Activated CD4-positive, alpha-beta T cell treated with anti-CD3 and anti-CD28 coated beads, Interleukin-2, amount 50 U/mL, for 4 hours (primary cell): ENCODE measurements around the gene ZNF598.

Source experiments
- DNase-seq, 2 experiments: peaks; one replicate each; pipeline ENCODE4 v3.0.0-alpha.2; 2020

Gene ZNF598

DNA sequence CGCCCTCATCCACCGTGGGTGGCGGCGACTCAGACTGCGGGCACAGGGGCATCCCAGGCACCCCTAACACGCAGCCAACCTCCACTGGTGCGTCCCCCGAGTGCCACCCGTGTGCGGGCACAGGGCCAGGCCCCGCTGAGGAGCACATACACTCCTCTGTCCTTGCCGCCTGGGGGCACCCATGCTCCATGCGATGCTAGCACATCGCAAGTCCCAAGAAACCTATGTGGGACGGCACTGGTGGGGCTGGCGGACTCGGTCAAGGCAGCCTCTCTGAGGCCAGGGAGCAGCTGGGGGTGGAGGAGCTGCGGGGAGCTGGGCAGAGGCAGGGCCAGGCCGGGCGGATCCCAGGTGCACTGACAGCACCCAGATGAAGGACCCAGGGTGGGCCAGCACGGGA is 4.0 kb downstream of the ZNF598 start:
- DNase-seq = no peak

DNA sequence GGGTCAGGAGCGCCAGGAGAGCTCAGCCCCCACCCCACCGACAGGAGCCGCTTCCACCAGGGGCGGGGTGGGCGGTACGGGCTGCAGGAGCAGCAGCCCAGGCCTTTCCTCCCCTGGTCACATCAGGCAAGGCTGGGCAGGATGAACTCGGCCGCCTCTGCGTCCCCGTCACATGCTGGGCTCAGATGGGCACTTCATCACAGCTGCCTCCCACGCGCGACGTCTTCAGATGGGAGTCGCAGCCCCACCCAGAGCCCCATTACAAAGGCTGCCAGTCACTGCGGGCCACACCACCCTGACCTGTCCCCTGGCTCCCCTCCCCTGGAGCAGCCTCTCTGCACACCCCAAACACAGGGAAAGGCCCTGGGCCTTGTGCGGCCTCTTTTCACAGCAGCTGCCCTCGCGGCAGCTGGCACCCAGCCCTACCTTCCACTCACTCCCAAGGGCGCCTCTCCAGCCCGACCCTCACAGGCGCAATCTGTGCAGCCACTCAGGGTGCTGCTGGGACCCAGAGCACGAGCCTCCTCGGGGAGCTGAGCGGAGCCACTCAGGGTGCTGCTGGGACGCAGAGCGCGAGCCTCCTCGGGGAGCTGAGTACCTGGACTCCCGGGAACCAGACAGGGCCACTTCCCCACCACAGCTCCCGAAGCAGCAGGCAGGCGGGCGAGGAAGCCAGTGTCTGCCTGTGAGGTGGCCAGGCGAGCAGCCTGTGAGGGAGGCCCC is 4.7 kb downstream of the ZNF598 start:
- no peak for DNase-seq

DNA sequence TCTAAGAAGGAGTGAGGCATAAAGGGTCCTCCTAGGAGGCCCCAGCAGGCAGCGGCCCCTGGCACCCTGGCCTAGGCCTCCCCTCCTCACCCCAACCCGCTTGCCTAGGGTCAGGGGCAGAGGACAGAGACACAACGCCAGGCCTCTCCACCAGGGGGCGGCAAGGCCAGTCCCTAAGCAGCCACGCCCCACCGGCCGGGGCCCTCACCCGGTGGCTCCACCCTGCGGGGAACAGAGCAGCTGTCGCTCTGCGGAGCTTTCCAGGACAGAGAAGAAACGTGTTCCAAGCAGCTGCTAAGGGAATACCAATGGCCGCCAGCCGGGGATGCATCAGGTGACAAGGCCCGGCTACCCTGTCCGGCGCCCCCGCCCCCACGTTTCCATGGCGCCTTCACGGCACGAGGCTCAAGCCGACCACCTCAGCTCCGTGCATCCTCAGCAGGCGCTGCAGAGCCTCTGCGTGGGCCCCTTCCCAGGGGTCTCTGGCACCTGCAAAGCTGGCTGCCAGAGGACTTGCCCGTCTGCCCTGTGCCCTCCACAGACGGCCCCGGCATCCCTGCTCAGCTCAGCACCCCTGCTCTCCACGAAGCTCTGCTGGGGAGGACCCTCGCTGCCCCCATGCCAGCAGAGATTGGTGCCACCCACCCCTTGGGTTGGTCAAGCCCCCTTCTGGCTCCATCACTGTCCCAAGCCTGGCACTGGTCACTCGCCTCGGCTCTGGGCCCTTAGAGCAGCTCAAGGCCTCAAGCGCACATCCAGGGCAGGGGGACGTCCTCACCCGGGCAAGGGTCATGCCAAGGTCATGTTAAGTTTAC is 5.6 kb downstream of the ZNF598 start:
- DNase-seq = peak; percentile 82 to 84

DNA sequence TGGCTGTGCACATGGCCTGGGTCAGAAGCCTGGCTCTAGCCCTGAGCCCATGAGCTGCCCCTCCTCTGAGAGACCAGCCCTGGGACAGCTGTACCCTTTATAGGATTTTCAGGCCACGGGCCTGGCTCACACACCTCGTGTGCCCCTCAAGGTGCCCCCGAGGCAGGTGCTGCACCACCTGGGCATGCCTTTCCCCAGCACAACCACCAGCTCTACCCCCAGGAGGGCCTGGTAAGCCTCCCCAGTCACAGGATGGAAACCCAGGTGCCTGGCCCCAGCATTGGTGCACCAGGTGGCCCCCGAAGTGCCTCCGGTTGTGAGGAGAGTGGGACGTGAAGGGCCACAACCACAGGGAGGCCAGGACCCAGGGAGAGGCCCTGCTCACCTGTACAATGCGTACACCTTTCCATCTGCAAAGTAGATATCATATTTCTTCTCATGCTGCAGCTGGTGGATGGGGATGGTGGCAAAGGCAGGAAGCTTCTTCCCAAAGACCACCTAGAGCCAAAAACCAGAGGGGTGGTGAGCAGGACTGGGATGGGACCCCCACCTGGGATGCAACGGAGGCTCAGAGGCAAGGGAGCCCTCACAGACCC is 6.3 kb downstream of the ZNF598 start:
- DNase-seq = no peak

DNA sequence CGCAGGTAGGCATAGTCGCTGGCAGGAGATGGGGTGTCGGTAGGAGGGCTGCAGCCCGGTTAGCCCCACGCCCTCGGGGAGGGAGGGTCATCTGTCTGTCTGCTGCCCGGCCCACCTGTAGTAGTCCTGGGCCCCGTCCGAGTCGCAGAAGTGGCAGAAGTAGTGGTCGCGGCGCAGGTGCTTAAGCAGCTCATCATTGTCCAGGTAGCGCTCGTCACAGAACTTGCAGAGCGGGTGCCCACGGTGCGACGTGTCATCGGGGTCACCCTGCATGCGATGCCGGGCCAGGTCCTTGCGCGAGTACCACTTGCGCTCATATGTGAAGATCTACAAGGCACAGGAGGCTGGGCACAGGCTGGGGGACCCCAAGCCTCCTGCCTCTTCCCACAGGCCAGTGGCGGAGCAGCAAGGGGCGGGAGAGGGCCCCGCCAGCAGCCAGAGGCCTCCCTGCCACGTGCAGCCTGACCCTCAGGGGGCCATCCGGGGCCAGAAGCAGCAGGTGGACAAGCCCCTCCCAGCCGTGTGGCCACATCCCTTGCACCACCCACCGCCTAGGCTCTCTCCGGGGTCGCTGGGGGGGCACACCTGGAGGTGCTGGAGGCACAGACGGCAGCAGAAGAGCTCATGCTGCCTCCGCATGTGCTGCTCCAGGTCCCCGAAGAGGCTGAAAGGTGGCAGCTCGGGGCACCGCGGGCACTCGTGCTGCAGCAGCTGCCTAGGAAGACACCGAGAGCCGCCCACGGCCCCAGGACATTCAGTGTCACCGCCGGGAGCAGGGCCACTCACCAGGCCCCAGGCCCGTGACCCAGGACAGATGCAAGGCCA is 7.0 kb downstream of the ZNF598 start:
- DNase-seq = no peak

DNA sequence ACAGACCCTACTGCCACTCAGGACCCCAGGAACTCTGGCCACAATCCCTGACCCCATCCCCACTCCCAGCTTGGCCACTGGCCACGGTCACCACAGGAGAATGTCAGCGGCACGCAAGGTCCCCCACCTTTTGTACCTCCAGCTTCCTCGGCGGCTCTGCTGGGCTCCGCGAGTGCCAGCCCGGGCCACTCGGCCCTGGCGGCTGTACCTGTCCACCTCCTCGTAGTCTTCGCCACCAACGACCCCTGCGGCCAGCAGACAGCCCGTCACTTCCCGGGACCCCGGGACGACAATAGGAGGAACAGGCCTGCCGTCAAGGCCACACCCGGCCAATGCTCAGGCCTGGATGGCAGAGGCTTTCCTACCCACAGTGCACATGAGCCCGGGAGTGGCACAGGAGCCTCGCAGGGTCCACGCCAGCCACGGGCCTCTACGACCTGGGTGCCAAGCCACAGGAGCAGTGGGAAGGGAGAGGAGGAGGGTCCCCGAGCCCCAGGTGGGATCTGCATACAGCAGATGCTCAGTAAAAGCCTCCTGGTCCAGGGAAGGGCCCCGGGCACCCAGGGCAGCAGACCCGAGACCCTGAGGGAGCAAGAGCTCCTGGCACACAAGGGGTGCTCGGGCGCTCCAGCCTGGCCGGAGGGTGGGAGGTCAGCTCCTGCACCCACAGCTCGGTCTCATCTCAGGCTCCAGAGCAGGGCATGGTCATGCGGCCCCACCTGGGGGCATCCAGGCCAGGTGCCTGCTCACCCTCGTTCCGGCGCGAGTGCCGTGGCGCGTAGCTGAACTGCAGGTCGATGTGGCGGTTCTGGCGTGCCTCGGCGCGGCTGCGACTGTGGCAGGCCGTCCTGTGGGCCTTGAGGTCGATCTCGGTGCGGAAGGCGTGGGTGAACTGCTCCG is 7.9 kb downstream of the ZNF598 start:
- DNase-seq = no peak

DNA sequence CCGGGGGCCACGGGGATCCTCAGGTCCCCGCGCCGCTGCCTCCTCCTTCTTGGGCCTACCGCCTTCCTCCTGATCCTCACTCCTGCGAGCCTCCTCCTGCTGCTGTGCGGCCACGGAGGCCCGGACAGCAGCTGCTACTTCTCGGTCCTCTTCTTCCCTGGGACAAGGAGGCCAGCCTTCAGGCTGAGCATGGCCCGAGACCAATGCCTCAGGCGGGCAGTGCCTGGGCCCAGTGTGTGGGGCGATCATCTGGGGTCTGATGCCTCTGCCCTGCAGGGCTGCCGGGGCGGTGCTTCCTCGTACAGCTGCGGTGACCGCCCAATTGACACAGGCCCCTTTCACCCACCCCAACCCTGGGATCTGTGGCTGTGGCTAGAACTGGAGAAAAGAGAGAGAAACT is 8.6 kb downstream of the ZNF598 start:
- DNase-seq = no peak

DNA sequence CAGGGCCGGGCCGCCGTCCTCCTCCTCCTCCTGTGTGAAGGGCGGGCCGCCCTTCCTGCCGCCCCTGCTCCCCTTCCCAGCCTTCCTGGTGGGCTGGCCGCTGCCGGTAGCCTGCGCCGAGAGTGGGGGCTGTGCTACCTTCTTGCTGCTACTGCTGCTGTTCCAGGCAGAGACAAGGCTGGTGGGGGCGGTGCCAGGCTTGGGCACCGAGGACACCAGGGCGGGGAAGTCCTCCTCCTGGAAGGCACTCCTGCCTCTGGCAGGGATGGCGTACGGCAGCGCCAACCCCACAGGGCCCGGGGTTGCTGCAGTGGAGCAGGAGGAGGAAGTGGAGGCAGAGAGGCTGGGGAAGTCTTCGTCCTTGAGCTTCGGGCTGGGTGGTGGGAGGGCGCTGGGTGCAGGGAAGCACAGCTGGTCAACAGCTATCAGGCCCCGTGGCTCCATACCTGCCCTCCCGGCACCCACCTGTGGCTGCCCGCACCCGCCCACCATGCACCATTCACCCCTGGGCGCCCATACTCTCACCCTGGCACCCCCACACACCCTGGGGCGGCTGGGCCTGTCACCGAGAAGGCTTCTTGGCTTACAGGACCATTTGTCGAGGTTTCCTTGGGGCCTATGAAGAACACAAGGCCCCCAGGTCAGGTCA is 9.6 kb downstream of the ZNF598 start:
- DNase-seq = no peak

DNA sequence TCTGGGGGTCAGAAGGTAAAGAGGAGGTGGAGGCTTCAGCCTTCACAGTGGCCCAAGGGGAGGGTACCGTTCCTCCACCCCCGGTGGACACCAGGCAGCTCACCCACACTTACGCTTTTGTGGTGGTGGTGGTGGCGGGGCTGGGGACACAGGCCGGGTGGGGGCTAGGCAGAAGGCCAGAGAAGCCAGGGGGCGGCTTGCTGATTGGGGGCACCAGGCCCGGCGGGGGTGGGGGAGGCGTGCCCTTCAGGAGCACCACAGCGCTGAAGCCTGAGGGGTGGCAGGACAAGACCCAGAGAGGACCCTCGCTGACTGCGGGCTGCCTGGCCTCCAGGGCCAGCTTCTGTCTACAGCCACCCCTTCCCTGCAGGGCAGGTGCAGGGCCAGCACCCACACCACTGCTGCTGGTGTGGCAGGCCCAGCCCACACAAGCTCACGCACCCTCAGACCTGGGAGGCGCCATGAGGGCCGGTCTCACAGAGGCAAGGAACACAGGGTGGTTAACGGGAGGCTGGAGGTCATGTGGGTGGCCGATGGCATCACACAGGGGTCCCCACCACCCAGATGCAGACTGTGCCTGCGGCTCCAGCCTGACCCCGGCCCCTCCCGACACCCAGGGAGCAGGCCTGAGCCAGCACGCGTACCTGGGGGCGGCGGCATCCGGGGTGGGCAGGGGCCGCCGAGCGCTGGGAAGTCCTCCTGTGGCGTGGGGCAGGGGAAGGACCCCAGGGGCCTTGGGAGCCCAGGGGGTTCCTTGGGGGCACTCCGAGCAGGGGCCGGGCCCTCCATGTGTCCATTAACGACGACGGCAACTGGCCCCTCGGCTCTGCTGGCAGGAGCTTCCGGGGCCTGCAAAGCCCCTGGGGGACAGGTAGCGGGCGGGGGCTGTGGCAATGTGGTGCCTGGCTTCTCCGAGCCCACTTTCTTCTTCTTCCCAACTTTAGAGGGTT is 10.5 kb downstream of the ZNF598 start:
- no peak for DNase-seq

DNA sequence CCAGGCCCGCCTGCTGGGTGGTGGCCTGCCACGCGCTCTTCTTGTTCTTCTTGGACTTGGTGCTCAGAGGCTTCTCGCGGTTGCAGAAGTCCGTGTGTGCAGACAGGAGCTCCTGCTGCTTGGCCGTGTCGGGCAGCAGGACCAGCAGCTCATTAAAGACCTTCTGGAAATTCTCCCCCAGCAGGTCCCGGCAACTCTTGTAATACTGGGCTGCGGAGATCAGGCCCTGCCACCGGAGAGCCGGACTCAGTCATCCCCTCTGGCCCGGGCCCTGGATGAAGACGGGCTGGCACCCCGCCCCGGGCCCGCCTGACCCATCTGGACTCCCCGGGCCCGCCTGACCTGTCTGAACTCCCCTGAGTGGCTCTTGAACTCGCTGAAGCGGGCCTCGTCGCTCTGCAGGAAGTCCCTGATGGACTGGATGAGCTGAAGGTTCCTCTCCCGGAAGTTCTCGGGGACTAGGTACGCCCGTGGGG is 11.2 kb downstream of the ZNF598 start:
- no peak for DNase-seq

DNA sequence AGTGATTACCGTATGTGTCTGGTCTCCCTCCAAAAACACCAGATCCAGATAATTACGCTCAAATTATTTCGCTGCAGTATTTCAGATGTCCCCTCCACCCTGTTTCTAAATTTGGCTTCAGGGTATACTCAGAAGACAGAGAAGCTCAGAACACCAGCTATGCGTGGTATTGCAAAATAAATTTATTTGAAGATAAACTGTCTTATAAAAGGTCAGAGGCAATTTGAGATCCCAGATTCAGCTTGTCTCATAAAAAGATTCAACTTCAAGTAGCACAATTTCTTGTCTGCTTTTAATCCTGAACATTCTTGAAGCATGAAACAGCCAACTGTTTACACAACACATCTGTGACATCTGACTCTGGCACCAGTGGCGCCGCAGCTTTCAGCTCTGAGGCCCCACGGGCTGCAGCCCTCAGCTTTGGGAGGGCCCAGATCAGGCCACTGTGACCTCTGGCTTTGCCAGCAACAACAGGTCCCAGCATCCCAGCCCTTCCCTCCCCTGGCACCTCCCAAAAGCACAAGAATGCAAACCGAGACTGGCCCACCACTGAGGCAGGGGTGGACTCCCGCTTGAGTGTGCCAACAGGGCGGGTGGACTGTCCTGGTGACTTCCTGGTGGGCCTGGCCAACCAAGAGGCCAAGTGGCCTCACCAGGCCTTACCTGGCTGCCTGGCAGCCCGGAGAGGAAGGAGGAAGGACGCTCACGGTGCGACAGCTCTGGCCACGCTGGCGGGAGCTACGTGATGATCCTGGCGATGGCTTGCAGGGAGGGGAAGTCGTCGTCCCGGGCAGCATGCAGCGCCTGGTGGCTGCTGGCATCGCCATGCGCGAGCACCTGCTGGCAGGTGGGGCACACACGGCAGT is 11.9 kb downstream of the ZNF598 start:
- no peak for DNase-seq

DNA sequence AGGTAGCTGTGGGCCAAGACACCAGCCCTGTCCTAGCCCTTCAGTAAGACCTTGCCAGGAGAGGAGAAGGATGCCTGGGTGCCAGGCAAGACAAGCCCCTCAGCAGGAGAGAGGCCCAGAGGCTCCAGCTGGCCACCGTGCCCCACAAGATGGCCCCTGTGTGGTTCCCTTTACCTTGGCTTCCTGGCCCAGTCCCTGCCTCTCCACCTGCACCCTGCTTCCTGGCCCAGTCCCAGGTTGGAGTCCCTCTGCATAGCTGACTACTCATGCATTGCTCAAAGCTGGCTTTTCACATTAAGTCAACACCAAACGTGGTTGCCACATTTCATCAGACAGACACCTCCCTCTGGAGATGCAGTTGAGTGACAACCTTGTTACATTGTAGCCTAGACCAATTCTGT is 15.9 kb downstream of the ZNF598 start:
- DNase-seq = no peak

DNA sequence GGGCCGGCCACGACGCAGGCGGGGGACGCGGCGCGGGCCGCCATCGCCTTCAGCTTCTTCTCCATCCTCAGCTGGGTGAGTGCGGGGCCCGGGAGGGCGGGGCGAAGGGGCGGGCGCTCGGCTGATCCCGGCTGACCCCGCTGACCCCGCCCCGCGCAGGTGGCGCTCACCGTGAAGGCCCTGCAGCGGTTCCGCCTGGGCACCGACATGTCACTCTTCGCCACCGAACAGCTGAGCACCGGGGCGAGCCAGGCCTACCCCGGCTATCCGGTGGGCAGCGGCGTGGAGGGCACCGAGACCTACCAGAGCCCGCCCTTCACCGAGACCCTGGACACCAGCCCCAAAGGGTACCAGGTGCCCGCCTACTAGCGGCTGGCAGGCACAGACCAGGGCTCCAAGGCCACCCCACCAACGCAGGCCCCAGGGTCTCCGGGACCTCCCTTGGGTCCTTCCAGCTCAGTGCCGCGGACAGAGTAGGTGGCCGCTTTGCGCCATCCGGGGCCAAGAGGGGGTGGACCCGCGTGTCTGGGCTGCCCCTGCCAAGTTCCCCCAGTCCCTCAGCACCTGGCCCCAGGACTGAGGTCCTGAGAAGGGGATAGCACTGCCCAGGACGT is 16.8 kb downstream of the ZNF598 start:
- no peak for DNase-seq

DNA sequence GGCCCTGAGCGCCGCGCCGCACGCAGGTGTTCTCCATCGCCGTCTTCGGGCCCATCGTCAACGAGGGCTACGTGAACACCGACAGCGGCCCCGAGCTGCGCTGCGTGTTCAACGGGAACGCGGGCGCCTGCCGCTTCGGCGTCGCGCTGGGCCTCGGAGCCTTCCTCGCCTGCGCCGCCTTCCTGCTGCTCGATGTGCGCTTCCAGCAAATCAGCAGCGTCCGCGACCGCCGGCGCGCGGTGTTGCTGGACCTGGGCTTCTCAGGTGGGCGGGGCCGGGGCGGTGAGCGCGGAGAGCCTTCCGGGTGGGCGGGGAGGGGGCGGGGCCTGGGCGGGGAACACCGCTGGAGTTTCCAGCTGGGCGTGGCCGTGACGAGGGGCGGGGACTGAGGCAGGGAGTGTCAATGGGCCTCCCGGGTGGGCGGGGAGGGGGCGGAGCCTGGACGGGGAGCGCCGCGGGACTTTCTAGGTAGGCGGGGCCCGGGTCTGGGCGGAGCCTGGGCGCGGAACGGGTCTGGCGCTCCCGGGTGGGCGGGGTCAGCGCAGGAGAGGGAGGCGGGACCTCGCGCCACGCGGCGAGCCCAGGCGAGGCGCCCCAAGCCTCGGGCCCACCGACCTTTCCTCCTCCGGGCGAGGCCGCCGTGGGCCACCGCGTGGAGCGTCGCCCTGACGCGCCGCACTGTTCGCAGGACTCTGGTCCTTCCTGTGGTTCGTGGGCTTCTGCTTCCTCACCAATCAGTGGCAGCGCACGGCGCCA is 17.5 kb downstream of the ZNF598 start:
- peak; percentile 99 for DNase-seq

DNA sequence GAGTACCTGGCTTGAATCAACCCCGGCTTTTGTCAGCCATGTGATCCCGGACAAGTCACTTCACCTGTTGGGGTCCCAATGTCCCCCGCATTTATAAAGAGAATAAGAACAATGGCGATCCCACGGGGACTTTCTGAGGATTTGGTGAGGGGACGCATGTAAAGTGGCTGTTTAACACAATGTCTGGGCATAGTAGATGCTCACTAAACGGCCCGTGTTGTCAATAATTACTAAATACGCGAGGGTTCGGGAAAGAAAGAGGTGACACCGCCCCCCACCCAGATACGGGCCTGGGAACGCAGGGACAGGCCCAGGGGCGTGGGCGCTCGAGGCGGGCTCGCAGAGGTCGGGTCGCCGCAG is 18.1 kb downstream of the ZNF598 start:
- no peak for DNase-seq

DNA sequence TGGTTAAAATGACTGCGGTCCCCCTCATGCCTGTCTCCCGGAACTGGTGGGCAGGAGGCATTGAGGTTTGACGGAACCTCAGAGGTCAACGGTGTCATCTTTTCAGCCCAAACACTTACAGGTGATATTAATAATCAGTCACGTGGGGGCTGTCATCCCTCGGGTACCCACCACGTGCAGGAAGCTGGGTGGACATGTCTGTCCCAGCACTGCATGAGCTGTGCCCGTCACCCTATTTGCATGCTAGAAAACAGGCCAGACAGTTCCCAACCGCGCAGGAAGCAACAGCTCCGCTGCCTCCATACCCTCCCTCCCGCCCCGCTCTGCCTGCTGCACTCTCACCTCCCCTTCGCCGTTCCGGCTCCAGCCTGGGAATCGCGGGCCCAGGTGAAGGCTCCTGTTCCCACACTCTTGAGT is 18.5 kb downstream of the ZNF598 start:
- peak; percentile 32 to 42 for DNase-seq

DNA sequence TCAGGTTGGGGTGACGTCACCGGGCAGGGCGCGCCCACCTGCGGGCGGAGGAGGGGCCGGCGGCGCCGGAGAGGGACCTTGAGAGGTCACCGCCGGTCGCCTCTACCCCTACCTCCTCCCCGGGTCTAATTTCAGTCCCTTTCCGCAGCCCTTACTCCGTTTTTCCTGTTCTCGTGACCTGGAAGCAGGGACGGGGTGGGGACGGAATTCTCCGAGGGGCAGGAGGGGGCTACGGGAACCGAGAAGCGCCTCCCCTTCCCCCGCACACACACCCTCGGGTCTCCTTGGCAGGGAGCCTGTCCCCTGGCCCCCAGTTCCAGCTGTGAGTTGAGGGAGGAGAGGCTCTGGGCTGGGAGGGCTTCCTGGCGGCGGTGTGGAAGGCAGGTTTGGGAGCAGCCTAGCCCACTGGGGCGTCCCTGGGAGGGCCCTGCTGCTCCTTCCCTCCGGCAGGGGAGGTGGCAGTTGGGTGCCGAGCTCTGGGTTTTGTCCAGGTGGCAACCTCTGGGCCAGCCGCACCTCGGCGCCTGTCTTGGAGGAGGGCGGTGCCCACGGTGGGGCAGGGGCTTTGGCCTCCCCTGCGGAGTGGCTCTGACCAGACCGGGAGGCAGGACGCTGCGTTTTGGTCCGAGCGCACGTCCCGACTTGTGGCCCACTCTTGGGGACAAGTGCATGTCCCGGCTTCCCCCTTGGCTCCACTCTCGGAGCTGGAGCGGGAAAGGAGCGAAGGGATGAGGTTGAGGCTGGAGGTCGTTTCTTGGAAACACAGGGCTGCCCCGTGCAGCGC is 19.1 kb downstream of the ZNF598 start:
- no peak for DNase-seq

DNA sequence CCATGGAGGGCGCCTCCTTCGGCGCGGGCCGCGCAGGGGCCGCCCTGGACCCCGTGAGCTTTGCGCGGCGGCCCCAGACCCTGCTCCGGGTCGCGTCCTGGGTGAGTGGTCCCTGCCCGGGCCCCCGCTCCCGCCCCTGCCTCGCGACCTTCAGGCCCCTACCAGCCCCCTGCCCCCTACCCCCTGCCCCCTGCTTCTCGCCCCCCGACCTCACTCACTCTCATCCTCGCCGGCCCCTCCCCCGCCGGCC is 19.6 kb downstream of the ZNF598 start:
- no peak for DNase-seq
